ENCODE results near the gene YAF2.

Gene YAF2

DNA sequence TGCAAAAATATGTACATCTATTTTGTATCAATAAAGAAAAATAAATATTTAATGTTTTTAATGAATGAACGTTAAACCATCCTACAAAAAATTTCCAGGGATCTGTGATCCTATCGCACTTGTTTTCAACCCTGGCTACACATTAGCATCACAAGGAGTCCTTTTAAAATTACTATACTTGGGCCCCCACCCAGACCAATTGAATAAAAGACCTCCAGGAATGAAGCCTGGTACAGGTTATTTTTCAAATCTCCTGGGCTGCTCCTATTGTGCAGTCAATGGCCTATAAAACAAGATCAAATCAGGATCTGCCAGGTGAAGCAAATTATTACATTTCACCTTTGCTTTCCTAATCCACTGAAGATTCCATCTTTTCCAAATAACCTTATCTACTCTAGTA, 59.9 kb downstream of the YAF2 start:
- TF ChIP-seq, protein P1, sequence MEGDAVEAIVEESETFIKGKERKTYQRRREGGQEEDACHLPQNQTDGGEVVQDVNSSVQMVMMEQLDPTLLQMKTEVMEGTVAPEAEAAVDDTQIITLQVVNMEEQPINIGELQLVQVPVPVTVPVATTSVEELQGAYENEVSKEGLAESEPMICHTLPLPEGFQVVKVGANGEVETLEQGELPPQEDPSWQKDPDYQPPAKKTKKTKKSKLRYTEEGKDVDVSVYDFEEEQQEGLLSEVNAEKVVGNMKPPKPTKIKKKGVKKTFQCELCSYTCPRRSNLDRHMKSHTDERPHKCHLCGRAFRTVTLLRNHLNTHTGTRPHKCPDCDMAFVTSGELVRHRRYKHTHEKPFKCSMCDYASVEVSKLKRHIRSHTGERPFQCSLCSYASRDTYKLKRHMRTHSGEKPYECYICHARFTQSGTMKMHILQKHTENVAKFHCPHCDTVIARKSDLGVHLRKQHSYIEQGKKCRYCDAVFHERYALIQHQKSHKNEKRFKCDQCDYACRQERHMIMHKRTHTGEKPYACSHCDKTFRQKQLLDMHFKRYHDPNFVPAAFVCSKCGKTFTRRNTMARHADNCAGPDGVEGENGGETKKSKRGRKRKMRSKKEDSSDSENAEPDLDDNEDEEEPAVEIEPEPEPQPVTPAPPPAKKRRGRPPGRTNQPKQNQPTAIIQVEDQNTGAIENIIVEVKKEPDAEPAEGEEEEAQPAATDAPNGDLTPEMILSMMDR (conservative IDR thresholded peaks at IDR 0.05): no peak
- H3K27ac ChIP-seq: no peak overlapping the region

DNA sequence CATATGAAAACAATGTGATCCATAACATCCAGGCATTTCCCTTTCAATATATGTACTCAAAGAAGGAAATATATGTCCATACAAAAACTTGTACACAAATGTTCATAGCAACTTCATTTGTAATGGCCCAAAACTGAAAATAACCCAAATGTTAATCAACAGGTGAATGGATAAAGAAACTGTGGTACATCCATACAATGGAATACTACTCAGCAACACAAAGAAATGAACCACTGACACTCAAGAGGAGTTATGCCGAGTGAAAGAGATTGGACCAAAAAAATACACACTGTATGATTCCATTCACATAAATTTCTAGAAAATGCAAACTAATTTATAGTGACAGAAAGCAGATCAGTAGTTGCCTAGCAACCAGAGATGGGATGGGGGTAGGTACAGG, 63.1 kb downstream of the YAF2 start:
- TF ChIP-seq, protein P1 (conservative IDR thresholded peaks at IDR 0.05): no peak
- no peak overlapping the region for H3K27ac ChIP-seq

DNA sequence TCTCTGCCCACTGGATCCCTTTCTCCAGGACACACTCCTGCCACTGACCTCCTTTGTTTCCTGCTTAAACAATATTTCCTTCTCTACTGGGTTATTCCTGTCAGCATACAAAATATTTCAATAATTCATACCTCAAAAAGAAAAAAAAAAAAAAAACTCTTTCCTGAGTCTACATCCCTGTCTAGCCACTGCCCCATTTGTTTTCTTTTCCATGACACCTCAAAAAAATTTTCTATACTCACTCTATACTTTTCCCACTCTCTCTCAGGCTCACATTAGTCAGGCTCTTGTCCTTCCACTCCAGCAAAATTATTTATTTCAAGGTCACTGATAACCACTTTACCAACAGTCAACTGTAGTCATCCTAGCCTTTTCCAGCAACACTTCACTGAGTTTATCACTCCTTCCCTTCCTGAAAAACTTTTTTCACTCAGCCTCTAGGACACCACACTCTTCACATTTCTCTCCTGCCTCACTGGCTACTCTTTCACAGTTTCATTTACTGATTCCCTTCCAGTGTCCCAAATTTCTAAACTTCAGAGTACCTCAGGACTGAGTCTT, 64.0 kb downstream of the YAF2 start:
- no peak overlapping the region for H3K27ac ChIP-seq
- TF ChIP-seq, protein P1 (conservative IDR thresholded peaks at IDR 0.05): no peak

DNA sequence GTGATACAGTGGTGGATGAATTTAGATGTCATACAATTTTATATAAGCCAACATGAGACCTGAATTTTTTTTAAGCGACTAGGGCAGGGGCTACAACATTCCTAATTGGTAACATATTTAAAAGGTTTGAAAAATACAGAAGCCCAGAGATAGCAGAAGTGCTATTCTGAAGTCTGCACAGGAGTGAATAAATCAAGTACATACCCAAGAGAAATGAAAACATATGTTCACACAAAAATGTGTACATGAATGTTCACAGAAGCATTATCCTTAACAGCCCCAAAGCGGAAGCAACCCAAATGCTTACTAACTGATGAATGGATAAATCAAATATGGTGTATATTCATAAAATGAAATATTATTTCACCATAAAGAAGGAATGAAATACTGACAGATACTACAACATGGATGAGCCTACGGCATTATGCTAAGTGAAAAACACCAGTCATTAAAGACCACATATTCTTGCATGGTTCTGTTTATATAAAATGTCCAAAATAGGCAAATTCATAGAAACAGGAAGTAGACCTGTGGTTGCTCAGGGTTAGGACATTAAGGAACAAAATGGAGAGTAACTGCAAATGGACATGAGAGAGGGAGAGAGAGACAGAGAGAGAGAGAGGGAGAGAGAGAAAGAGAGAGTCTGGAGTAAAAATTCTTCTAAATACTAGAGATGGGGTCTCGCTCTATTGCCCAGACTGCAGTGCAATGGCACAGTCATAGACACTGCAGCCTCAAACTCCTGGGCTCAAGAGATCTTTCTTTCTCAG, 65.4 kb downstream of the YAF2 start:
- TF ChIP-seq, protein P1 (conservative IDR thresholded peaks at IDR 0.05): no peak
- no peak overlapping the region for H3K27ac ChIP-seq

DNA sequence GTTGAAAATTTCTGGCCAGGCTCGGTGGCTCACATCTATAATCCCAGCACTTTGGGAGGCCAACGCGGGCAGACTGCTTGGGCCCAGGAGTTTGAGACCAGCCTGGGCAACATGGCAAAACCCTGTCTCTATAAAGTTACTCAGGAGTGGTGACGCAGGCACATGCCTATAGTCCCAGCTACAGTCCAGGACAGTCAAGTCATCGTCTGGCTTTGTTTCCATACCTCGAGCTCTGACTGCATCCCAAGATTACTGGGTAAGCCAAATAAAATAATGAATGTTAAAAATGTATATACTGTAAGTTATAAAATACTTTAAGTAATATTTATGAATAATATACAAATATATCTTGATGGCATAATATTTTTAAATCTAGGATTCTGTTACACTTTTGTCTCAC, 70.3 kb downstream of the YAF2 start:
- TF ChIP-seq, protein P1 (conservative IDR thresholded peaks at IDR 0.05): no peak
- H3K27ac ChIP-seq: no peak overlapping the region

DNA sequence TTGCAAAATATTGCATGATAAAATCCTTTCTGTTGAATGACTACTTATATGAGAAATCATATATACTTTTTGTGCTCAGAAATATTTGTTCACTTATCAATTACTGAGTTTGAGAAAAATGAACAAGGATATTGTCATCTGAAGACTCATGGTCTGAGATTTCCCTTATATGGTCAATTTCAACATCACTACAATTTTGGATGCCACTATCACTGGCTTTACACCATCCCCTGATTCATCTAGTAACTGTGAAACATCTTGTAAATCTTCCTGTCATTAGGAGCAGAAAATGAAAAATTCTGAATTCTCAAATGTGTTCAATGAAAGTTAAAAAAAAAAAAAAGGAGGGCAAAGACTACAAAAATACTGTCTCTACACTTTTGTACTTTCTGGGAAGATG, 71.5 kb downstream of the YAF2 start:
- TF ChIP-seq, protein P1 (conservative IDR thresholded peaks at IDR 0.05): no peak
- no peak overlapping the region for H3K27ac ChIP-seq

DNA sequence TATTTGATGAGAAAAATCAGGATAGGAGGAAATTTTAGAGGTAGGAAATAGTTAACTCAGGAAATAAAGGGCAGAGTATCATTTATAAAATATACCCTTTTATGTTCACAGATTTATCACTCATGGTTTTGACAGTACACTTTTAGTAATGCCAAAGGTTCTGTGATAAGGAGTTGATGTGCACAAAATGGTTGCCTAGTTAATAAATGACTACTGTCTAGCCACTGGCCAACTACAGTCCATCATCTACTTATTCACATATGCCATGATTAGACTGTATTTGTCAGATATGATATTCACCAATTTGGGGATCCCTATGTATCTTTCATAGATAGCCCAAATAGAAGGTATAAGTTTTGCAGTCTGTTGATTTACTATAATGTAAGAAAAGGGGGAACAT, 74.1 kb downstream of the YAF2 start:
- H3K27ac ChIP-seq: no peak overlapping the region
- TF ChIP-seq, protein P1 (conservative IDR thresholded peaks at IDR 0.05): no peak

Measured in VCaP (cell line).